ENCODE results near the gene GRK5.

Gene GRK5

GRCh38 chr10:119445311-119445934, 238.1 kb downstream of the GRK5 start:
- TF ChIP-seq CTCF (IDR thresholded peaks at IDR 0.05; ENCODE audit: control insufficient read depth, extremely low read depth, insufficient read depth): peak; percentile 92
- DNase-seq (ENCODE audit: low read depth): peak; percentile 35
- H3K4me3 ChIP-seq (ENCODE audit: low read depth, low read length): no peak overlapping the region

- no peak for TF ChIP-seq CTCF (IDR thresholded peaks at IDR 0.05; ENCODE audit: control insufficient read depth, extremely low read depth, insufficient read depth)
- DNase-seq (ENCODE audit: low read depth): no peak
- H3K4me3 ChIP-seq (ENCODE audit: low read depth, low read length): no peak overlapping the region
Observed at GRCh38 chr10:119445935-119446317, 238.6 kb downstream of the GRK5 start.

GRCh38 chr10:119446441-119447277, 239.3 kb downstream of the GRK5 start:
- no peak for TF ChIP-seq CTCF (IDR thresholded peaks at IDR 0.05; ENCODE audit: control insufficient read depth, extremely low read depth, insufficient read depth)
- DNase-seq (ENCODE audit: low read depth): no peak
- H3K4me3 ChIP-seq (ENCODE audit: low read depth, low read length): no peak overlapping the region

- TF ChIP-seq CTCF (IDR thresholded peaks at IDR 0.05; ENCODE audit: control insufficient read depth, extremely low read depth, insufficient read depth): no peak
- no peak overlapping the region for H3K4me3 ChIP-seq (ENCODE audit: low read depth, low read length)
- DNase-seq (ENCODE audit: low read depth): no peak
Observed at GRCh38 chr10:119447421-119447820, 240.1 kb downstream of the GRK5 start.

- no peak overlapping the region for H3K4me3 ChIP-seq (ENCODE audit: low read depth, low read length)
- no peak for TF ChIP-seq CTCF (IDR thresholded peaks at IDR 0.05; ENCODE audit: control insufficient read depth, extremely low read depth, insufficient read depth)
- no peak for DNase-seq (ENCODE audit: low read depth)
Observed at GRCh38 chr10:119447823-119448546, 240.6 kb downstream of the GRK5 start.

GRCh38 chr10:119448628-119449584, 241.5 kb downstream of the GRK5 start:
- DNase-seq (ENCODE audit: low read depth): no peak
- no peak overlapping the region for H3K4me3 ChIP-seq (ENCODE audit: low read depth, low read length)
- no peak for TF ChIP-seq CTCF (IDR thresholded peaks at IDR 0.05; ENCODE audit: control insufficient read depth, extremely low read depth, insufficient read depth)
